HL-60 (cell line): ENCODE data around the gene SYT9.

ENCODE experiments used
- CTCF ChIP-seq: IDR thresholded peaks from one replicate; pipeline ENCODE4 v1.5.1; 2011; ENCODE audit warnings: low read length, control low read depth, inconsistent platforms; ENCODE audit not compliant: insufficient read depth
- POLR2AphosphoS5 ChIP-seq: IDR thresholded peaks from 2 replicates; pipeline ENCODE4 v1.6.1; 2012; ENCODE audit warnings: low read depth
- REST ChIP-seq: IDR thresholded peaks from 2 replicates; pipeline ENCODE4 v1.6.1; 2012; ENCODE audit warnings: low read depth; ENCODE audit not compliant: insufficient replicate concordance

DNA sequence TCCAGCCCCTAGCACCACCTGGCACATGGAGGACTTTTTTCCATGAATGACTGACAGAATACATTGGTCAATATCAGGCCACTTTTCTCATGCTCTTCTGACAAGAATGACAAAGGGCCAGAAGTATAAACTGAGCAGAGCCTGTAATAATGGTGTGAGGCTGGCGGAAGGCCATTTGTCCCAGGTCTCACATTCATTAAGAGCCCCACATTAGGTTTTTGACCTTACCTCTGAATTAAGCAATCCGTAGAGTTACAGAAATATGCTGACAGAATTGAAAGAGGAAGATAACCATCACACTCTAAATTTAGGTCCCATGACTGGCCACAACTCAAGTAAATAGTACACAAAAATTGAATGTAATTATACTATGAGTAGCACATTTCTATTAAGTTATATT lies 55.2 kb downstream of the SYT9 start:
- no peak for TF ChIP-seq CTCF
- no peak for TF ChIP-seq REST
- TF ChIP-seq POLR2AphosphoS5, result no peak
